ENCODE data around the gene GRAP2. TPM values are rescaled to one million over a fixed set of nuclear protein-coding genes. Genes with fewer than 3 reads are reported as not detected.
"Not testable (repeated sequence)": the region's sequence is repeated elsewhere in the genome, so short reads cannot be mapped to it uniquely, and the experiment has no call there.

The GRAP2 gene
- total RNA-seq, 1 donor from 2014 or later = not detected

- DNase-seq (ENCODE audit: low spot score in 2 of 2) = no peak
- TF ChIP-seq, protein P1, sequence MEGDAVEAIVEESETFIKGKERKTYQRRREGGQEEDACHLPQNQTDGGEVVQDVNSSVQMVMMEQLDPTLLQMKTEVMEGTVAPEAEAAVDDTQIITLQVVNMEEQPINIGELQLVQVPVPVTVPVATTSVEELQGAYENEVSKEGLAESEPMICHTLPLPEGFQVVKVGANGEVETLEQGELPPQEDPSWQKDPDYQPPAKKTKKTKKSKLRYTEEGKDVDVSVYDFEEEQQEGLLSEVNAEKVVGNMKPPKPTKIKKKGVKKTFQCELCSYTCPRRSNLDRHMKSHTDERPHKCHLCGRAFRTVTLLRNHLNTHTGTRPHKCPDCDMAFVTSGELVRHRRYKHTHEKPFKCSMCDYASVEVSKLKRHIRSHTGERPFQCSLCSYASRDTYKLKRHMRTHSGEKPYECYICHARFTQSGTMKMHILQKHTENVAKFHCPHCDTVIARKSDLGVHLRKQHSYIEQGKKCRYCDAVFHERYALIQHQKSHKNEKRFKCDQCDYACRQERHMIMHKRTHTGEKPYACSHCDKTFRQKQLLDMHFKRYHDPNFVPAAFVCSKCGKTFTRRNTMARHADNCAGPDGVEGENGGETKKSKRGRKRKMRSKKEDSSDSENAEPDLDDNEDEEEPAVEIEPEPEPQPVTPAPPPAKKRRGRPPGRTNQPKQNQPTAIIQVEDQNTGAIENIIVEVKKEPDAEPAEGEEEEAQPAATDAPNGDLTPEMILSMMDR (IDR thresholded peaks at IDR 0.05) = no peak
- Histone ChIP-seq H3K4me3 (no peak overlapping the region), H3K36me3 (no peaks in the 10 kb centered on the region), H3K27me3 (no peaks in the 10 kb centered on the region), H3K9me3 (no peaks in the 10 kb centered on the region), H3K27ac (no peak overlapping the region), H3K4me1 (no peaks in the 10 kb centered on the region)
- intact Hi-C loops (cut with DNase I) = no loop called here
Observed at GRCh38 chr22:39895682-39896081, 5.2 kb upstream of the GRAP2 start.

GRCh38 chr22:39896313-39896996 lies 4.4 kb upstream of the GRAP2 start:
- TF ChIP-seq, protein P1 (IDR thresholded peaks at IDR 0.05) = no peak
- Histone ChIP-seq H3K9me3 (no peaks in the 10 kb centered on the region), H3K27ac (no peak overlapping the region), H3K27me3 (no peaks in the 10 kb centered on the region), H3K4me1 (no peaks in the 10 kb centered on the region), H3K36me3 (no peaks in the 10 kb centered on the region), H3K4me3 (no peak overlapping the region)
- DNase-seq (ENCODE audit: low spot score in 2 of 2) = no peak
- intact Hi-C loops (cut with DNase I) = no loop called here

GRCh38 chr22:39897841-39898240 lies 3.0 kb upstream of the GRAP2 start:
- H3K27me3 ChIP-seq = no peaks in the 10 kb centered on the region
- H3K36me3 ChIP-seq = no peaks in the 10 kb centered on the region
- H3K9me3 ChIP-seq = no peaks in the 10 kb centered on the region
- no peak overlapping the region for H3K4me3 ChIP-seq
- no peak for DNase-seq (ENCODE audit: low spot score in 2 of 2)
- intact Hi-C loops (cut with DNase I) = no loop called here
- H3K4me1 ChIP-seq = no peaks in the 10 kb centered on the region
- H3K27ac ChIP-seq = no peak overlapping the region
- TF ChIP-seq, protein P1 (IDR thresholded peaks at IDR 0.05) = no peak

- no peak for DNase-seq (ENCODE audit: low spot score in 2 of 2)
- no peaks in the 10 kb centered on the region for H3K9me3 ChIP-seq
- H3K4me3 ChIP-seq = no peak overlapping the region
- no peaks in the 10 kb centered on the region for H3K27me3 ChIP-seq
- no peak overlapping the region for H3K27ac ChIP-seq
- TF ChIP-seq, protein P1 (IDR thresholded peaks at IDR 0.05) = no peak
- H3K36me3 ChIP-seq = no peaks in the 10 kb centered on the region
- intact Hi-C loops (cut with DNase I) = no loop called here
- H3K4me1 ChIP-seq = no peaks in the 10 kb centered on the region
Observed at GRCh38 chr22:39898997-39899396, 1.9 kb upstream of the GRAP2 start.

DNA sequence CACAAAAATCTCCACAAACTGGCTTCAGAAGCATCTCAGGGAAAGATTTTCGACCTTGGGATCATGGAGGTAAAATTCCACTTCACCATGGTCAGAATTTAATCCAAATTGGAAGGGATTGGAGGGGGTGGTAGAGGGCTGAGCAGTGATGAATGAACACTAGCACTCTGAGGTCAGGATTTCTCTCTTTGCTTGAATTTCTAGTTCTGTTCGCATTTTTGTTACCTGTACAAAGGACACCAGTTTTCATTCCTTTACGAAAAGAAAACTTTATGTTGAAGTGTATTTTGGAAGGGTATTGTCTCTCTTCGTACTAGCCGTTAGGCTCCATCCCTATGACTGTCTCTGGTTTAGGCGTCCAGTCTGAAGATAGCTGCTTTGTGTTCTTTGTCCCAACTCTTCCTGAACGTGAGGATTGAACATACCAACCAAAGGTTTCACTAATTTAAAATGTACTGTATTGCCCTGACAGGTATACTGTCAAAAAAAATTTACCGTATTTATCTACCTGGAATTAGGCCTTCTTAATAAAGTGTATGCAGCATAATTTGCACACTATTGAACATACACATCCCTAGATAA lies 772 bp downstream of the GRAP2 start:
- Histone ChIP-seq H3K4me3 (no peak overlapping the region), H3K4me1 (no peaks in the 10 kb centered on the region), H3K9me3 (no peaks in the 10 kb centered on the region), H3K27me3 (no peaks in the 10 kb centered on the region), H3K27ac (no peak overlapping the region), H3K36me3 (no peaks in the 10 kb centered on the region)
- intact Hi-C loops (cut with DNase I) = no loop called here
- TF ChIP-seq, protein P1 (IDR thresholded peaks at IDR 0.05) = no peak
- DNase-seq (ENCODE audit: low spot score in 2 of 2) = no peak

DNA sequence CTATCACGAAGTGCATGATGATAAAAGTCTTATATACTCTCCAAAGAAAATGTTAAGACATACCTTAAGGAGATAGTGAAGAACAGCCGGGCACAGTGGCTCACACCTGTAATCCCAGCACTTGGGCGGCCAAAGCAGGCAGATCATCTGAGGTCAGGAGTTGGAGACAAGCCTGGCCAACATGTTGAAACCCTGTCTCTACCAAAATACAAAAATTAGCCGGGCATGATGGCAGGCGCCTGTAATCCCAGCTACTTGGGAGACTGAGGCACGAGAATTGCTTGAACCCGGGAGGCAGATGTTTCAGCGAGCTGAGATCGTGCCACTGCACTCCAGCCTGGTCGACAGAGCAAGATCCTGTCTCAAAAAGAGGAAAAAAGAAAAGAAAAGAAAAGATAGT lies 3.1 kb downstream of the GRAP2 start:
- H3K36me3 ChIP-seq; H3K4me1 ChIP-seq; H3K27ac ChIP-seq; H3K4me3 ChIP-seq; H3K9me3 ChIP-seq; H3K27me3 ChIP-seq; DNase-seq (ENCODE audit: low spot score in 2 of 2); intact Hi-C loops (cut with DNase I): not testable (repeated sequence)
